T-helper 2 cell (primary cell): Measurements from ENCODE around the gene F2RL3.
"Not testable (repeated sequence)": the region's sequence is repeated elsewhere in the genome, so short reads cannot be mapped to it uniquely, and the experiment has no call there.

ENCODE experiments used
- DNase-seq, 5 experiments: peaks; one replicate each; pipeline versions ENCODE4 v3.0.0 to v3.0.0-alpha.2; 2012 to 2022
- total RNA-seq, 2 donors: gene quantifications; one replicate each; lab custom pipeline; 2026; lab: John Stamatoyannopoulos, UW

The F2RL3 gene
- total RNA-seq, result 0 reads per million in 2 donors

GRCh38 chr19:16888629-16889365 is at the start of gene F2RL3:
TSS of gene F2RL3 (plus strand) at chr19:16888999. CDS start at chr19:16889190, 191 bp downstream.
- peak in 1 of 5 experiments; percentile 41 for DNase-seq

- DNase-seq, result no peak
Measured at GRCh38 chr19:16841391-16841926, 47.3 kb upstream of the F2RL3 start.

GRCh38 chr19:16846901-16847300 is 41.9 kb upstream of the F2RL3 start:
- no peak for DNase-seq

DNA sequence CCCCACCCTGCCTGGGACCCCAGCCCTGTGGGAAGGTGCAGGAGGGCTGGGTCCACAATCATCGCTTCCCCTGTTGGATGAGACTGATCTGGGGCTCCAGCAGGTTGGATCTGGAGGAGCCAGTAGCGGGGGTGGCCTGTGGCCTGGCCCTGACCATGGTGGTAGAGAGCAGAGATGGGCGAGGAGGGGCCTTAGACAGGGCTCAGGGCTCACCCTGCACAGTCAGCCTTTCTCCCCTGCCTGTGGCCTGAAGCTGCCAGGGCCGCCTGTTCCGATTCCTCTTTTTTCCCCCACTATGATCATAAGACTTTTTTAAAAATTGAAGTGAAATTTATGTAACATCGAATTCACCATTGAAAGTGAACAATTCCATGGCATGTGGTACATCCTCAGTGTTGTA is 41.4 kb upstream of the F2RL3 start:
- DNase-seq, result no peak

- DNase-seq, result no peak
Measured at GRCh38 chr19:16849168-16849567, 39.6 kb upstream of the F2RL3 start.

- DNase-seq, result no peak
Measured at GRCh38 chr19:16850133-16850532, 38.7 kb upstream of the F2RL3 start.

- no peak for DNase-seq
Measured at GRCh38 chr19:16851031-16851712, 37.6 kb upstream of the F2RL3 start.

GRCh38 chr19:16853066-16853465 is 35.7 kb upstream of the F2RL3 start:
- no peak for DNase-seq

DNA sequence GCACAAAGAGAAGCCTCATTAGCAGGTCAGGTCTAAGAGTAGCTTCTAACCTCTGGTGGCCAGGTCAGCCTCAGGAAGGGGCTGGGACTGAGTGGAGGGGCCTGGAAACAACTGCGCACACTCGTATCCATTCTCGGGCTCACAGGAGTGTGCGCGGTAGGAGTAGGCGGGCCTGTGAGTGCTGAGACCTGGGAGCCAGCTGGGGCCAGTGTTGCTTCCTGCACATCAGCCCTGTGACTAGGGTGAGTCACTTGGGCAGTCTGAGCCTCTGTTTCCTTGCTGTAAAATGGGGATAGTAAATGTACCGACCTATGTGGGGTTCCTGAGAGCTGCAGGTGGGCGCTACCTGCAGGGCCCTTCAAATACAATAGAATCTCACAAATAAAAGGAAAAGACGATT is 32.7 kb upstream of the F2RL3 start:
- no peak for DNase-seq

DNA sequence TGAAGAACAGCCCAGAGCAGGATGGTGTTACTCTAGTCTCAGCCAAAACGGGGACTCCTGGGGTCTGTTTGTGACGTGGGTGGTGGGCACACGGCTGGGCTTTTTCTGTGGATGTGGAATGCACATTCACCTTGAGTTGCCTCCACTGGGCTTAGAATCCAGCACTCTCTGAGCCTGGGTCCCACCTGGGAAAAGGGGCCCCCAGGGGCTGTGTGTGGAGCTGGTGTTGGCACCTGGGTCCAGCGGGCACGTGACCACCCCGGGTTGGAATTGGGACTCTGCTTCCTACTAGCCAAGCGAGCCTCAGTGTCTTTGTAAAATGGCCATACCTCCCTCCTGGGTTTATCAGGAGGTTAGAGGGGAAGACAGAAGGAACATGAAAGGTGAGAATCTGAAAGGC is 29.2 kb upstream of the F2RL3 start:
- DNase-seq, result no peak

DNA sequence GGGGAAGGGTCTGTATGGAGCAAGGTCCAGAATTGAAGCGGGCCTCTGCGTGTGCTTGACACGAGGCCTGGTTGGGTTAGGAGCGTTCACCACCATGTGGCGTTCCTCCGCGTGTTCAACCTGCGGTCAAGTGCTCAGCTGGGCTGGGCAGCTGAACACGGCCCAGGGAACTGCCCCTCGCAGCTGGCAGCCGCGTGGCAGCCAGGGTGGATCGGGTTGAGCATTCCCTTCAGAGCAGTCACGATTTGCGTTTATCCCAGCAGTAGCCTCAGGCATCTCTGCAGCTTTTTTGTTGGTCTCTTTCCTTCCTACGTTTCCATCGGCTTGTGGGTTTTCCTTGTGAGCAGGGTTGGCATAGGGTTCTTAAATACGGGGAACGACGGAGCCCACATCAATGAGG is 28.7 kb upstream of the F2RL3 start:
- no peak for DNase-seq

GRCh38 chr19:16861011-16861410 is 27.8 kb upstream of the F2RL3 start:
- DNase-seq, result no peak

GRCh38 chr19:16861834-16862233 is 27.0 kb upstream of the F2RL3 start:
- no peak for DNase-seq

- no peak for DNase-seq
Measured at GRCh38 chr19:16862826-16863415, 25.9 kb upstream of the F2RL3 start.

- DNase-seq, result no peak
Measured at GRCh38 chr19:16867211-16867610, 21.6 kb upstream of the F2RL3 start.

GRCh38 chr19:16868423-16869130 is 20.2 kb upstream of the F2RL3 start:
- DNase-seq, result no peak

DNA sequence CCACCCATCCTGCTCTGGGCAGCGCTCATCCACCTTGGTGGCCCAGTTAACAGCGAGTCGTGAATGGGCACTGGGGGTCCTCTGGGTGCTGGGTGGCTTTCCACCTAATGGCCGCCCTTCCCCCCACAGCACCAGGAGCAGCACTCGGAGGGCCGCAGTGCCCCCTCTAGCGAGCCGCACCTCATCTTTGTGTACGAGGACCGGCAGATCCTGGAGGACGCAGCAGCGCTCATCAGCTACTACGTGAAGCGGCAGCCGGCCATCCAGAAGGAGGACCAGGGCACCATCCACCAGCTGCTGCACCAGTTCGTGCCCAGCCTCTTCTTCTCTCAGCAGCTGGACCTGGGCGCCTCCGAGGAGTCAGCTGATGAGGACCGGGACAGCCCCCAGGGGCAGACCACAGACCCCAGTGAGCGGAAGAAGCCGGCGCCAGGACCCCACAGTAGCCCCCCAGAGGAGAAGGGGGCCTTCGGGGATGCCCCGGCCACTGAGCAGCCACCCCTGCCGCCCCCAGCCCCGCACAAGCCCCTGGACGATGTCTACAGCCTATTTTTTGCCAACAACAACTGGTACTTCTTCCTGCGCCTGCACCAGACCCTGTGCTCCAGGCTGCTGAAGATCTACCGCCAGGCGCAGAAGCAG is 19.3 kb upstream of the F2RL3 start:
- DNase-seq, result no peak

DNA sequence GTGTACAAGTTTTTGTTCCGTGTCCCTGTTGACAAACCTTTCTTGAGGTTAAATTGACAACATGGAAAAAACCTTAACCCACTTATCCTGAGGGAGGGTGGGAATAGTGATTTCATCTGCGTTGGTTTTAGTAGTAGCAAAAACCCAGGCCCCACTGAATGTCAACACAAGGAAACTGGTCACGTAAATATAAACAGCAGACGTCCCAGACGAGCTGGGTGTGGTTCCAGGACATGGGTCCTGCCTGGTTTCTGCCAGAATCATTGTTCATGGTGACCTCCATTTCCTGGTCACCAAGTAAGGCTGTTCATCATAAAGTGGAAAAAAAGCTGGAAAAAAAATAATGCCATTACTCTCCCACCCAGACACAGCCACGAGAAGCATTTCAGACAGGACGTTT is 16.9 kb upstream of the F2RL3 start:
- no peak for DNase-seq

GRCh38 chr19:16872728-16873127 is 16.1 kb upstream of the F2RL3 start:
- DNase-seq, result no peak

GRCh38 chr19:16873594-16873993 is 15.2 kb upstream of the F2RL3 start:
- DNase-seq, result no peak

DNA sequence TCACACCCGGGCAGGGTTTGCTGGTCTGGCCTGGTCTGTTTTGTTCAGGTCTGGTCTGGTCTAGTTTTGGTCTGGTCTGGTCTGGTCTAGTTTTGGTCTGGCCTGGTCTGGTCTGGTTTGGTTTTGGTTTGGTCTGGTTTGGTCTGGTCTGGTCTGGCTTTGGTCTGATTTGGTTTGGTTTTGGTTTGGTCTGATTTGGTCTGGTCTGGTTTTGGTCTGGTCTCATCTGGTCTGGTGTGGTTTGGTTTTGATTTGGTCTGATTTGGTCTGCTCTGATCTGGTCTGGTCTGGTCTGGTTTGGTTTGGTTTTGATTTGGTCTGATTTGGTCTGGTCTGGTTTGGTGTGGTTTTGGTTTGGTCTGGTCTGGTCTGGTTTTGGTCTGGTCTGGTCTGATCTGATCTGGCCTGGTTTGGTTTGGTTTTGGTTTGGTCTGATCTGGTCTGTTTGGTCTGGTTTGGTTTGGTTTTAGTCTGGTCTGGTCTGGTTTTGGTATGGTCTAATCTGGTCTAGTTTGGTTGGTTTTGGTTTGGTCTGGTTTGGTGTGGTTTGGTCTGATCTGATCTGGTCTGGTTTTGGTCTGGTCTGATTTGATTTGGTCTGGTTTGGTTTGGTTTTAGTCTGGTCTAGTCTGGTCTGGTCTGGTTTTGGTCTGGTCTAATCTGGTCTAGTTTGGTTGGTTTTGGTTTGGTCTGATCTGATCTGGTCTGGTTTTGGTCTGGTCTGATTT is 14.4 kb upstream of the F2RL3 start:
- DNase-seq, result no peak

- DNase-seq, result not testable (repeated sequence)
Measured at GRCh38 chr19:16874978-16875299, 13.9 kb upstream of the F2RL3 start.
